ENCODE measurements around the gene TSC22D4. TPM values are rescaled to one million over a fixed set of nuclear protein-coding genes. Genes with fewer than 3 reads are reported as not detected.
"Not testable (repeated sequence)": the region's sequence is repeated elsewhere in the genome, so short reads cannot be mapped to it uniquely, and the experiment has no call there.

The TSC22D4 gene
- total RNA-seq, 1 donor from 2014 or later: 68.2 TPM

DNA sequence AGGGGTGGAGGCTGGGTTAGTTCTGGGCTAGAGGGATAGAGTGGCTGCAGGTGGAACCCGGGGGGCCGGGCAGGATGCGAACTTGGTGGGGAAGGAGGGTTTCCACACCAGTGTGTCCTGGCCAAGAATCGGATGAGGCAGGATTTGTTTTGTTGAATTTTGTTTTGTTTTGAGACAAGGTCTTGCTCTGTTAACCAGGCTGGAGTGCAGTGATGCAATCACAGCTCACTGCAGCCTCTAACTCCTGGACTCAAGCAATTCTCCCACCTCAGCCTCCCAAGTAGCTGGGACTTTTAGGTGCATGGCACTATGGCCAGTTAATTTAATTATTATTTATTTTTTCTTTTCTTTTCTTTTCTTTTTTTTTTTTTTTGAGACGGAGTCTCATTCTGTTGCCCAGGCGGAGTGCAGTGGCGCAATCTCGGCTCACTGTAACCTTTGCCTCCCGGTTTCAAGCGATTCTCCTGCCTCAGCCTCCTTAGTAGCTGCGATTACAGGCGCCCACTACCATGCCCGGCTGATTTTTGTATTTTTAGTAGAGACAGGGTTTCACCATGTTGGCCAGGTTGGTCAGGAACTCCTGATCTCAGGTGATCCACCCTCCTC lies 29.7 kb downstream of the TSC22D4 start:
- TF ChIP-seq, protein P1, sequence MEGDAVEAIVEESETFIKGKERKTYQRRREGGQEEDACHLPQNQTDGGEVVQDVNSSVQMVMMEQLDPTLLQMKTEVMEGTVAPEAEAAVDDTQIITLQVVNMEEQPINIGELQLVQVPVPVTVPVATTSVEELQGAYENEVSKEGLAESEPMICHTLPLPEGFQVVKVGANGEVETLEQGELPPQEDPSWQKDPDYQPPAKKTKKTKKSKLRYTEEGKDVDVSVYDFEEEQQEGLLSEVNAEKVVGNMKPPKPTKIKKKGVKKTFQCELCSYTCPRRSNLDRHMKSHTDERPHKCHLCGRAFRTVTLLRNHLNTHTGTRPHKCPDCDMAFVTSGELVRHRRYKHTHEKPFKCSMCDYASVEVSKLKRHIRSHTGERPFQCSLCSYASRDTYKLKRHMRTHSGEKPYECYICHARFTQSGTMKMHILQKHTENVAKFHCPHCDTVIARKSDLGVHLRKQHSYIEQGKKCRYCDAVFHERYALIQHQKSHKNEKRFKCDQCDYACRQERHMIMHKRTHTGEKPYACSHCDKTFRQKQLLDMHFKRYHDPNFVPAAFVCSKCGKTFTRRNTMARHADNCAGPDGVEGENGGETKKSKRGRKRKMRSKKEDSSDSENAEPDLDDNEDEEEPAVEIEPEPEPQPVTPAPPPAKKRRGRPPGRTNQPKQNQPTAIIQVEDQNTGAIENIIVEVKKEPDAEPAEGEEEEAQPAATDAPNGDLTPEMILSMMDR (IDR thresholded peaks at IDR 0.05): no peak
- intact Hi-C loops (cut with DNase I): no loop called here
- Histone ChIP-seq H3K27ac (no peak overlapping the region), H3K4me3 (no peak overlapping the region), H3K9me3 (no peaks in the 10 kb centered on the region), H3K27me3 (no peaks in the 10 kb centered on the region), H3K4me1 (no peaks in the 10 kb centered on the region), H3K36me3 (no peaks in the 10 kb centered on the region)
- DNase-seq (ENCODE audit: low spot score in 2 of 2): no peak

DNA sequence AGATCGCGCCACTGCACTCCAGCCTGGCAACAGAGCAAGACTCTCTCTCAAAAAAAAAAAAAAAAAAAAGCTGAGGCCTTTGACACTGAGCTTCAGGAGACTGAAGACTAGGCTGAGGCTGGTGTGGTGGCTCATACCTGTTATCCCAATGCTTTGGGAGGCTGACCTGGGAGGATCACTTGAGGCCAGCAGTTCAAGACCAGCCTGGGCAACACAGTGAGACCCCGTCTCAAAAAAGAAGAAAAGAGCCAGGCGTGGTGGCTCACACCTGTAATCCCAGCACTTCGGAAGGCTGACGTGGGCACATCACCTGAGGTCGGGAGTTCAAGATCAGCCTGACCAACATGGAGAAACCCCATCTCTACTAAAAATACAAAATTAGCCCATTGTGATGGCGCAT lies 31.7 kb downstream of the TSC22D4 start:
- H3K9me3 ChIP-seq; H3K27ac ChIP-seq; intact Hi-C loops (cut with DNase I); H3K27me3 ChIP-seq; H3K36me3 ChIP-seq; H3K4me3 ChIP-seq; DNase-seq (ENCODE audit: low spot score in 2 of 2); H3K4me1 ChIP-seq: not testable (repeated sequence)

DNA sequence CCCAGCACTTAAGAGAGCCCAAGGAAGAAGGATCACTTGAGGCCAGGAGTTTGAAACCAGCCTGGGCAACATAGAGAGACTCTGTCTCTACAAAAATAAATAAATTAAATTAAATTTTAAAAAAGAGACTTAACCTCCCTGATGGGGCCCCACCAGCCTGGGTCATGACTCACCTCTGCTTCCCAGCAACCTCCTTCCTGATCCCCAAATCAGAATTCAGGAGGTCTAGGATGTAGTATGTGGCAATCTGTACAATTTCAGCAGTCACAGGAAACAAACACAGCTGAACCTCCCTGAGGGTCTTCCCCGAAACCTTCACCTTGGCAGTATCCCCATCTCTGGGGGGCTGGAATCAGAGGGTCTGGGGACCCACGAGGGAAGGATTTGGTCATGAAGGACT lies 33.0 kb downstream of the TSC22D4 start:
- H3K4me3 ChIP-seq: no peak overlapping the region
- no peak for DNase-seq (ENCODE audit: low spot score in 2 of 2)
- H3K9me3 ChIP-seq: no peaks in the 10 kb centered on the region
- H3K4me1 ChIP-seq: no peaks in the 10 kb centered on the region
- intact Hi-C loops (cut with DNase I): no loop called here
- H3K27ac ChIP-seq: no peak overlapping the region
- TF ChIP-seq, protein P1 (IDR thresholded peaks at IDR 0.05): no peak
- no peaks in the 10 kb centered on the region for H3K36me3 ChIP-seq
- H3K27me3 ChIP-seq: no peaks in the 10 kb centered on the region

DNA sequence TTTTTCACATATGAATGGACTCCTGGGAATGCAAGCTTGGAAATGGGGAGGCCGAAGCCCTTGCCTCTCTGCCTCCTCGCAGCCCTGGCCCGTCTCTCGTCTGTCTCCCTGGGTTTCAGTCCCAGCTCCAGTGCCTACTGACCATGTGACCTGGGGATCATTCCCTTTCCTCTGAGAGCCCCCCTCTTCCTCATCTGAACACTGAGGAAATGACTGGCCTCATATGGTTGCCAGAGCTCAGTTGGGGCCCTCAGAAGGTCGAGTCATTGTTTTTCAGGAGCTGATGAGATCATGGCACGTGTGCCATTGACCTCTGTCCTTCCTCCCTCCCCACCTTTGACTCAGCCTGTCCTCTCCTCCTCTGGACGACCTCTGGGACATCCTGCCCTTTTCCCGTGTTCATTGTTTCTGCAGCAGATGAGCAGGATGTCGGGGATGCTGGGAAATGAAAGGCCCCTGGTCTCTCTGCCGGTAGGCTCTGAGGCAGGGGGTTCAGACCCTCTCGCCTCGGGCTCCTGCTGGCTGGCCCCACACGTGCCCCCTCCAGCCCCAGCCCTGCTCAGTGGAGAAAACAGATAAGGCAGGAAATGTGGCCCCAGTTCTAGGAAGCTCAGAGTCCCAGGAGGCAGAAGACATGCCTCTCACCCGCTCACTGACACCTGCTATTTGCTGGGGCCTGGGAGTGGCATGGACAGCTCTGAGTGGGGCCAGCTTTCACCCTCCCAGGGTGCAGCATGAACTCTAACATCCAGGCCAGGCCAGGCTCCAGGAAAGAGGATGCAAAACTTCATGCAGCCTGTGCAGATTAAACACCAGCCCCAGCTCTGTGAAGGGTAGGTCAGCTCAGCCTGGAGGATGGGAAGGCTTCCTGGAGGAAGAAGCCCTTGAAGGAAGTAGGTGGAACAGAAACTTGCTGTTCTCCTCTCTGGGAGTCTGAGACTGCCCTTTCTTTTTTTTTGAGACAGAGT lies 34.4 kb downstream of the TSC22D4 start:
- no peaks in the 10 kb centered on the region for H3K27me3 ChIP-seq
- no peaks in the 10 kb centered on the region for H3K9me3 ChIP-seq
- H3K36me3 ChIP-seq: no peaks in the 10 kb centered on the region
- DNase-seq (ENCODE audit: low spot score in 2 of 2): no peak
- TF ChIP-seq, protein P1 (IDR thresholded peaks at IDR 0.05): no peak
- H3K4me1 ChIP-seq: no peaks in the 10 kb centered on the region
- H3K4me3 ChIP-seq: no peak overlapping the region
- intact Hi-C loops (cut with DNase I): no loop called here
- H3K27ac ChIP-seq: peak overlapping the region; percentile 17 to 40

DNA sequence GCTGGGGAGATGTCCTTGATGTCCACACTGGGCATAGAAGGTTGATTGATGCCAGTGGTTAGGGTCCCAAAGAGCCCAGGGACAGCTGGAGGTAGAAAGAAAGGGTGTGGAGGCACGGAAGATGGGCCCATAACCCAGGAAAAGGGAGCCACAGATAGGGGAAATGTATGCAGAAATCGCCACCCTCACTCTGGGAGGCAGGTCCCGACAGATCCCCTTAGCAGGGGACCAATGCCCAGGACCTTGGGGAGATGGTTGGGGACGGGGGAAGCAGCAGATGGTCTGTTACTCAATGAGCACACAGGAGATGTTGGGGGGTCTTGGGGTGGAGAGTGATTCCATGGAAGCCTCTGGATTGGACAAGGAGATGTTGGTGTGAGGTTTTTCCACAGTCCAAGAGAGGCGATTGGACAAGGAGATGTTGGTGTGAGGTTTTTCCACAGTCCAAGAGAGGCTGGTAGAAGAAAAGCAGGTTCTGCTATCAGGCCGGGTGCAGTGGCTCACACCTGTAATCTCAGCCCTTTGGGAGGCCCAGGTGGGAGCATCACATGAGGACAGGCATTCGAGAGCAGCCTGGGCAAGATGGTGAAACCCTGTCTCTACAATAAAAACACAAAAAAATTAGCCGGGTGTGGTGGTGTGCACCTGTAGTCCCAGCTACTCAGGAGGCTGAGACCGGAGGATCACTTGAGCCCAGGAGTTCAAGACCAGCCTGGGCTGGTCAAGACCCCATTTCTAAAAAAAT lies 35.7 kb downstream of the TSC22D4 start:
- H3K36me3 ChIP-seq: no peaks in the 10 kb centered on the region
- intact Hi-C loops (cut with DNase I): no loop called here
- no peak overlapping the region for H3K4me3 ChIP-seq
- DNase-seq (ENCODE audit: low spot score in 2 of 2): no peak
- H3K27me3 ChIP-seq: no peaks in the 10 kb centered on the region
- H3K27ac ChIP-seq: peak overlapping the region in 1 of 2 donors; percentile 40
- TF ChIP-seq, protein P1 (IDR thresholded peaks at IDR 0.05): no peak
- no peaks in the 10 kb centered on the region for H3K4me1 ChIP-seq
- H3K9me3 ChIP-seq: no peaks in the 10 kb centered on the region

All from ascending aorta (tissue), 2 donors.